DLD1 (cell line): ENCODE measurements around the gene ACOX3.

Experiments used
- in situ Hi-C: cut with HindIII; loops from 2 replicates; pipeline ENCODE4 v1.10.0; 2017; ENCODE audit warnings: low sequenced_read_pairs

The ACOX3 gene

DNA sequence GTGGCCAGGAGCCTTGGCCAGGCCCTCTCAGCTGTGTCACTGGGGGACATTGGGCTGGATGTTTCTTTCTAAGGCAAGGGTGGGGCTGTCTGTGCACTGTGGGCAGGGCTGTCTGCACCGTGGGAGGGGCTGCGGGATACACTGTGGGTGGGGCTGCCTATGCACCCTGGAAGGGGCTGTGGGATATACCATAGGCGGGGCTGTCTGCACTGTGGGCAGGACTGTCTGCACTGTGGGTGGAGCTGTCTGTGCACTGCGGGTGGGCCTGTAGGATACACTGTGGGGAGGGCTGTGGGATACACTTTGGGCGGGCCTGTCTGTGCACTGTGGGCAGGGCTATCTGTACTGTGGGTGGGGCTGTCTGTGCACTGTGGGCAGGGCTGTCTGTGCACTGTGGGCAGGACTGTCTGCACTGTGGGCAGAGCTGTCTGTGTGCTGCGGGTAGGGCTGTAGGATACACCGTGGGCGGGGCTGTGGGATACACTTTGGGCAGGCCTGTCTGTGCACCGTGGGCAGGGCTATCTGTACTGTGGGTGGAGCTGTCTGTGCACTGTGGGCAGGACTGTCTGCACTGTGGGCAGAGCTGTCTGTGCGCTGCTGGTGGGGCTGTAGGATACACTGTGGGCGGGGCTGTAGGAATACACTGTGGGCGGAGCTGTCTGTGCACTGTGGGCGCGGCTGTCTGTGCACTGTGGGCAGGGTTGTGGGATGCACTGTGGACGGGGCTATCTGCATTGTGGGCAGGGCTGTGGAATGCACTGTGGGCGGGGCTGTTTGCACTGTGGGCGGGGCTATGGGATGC is 31.1 kb downstream of the ACOX3 start:
- in situ Hi-C loops: loop anchor here (25.0 kb wide), 1 partner anchor 147 kb away; the partner anchor contains the start of gene HTRA3

DNA sequence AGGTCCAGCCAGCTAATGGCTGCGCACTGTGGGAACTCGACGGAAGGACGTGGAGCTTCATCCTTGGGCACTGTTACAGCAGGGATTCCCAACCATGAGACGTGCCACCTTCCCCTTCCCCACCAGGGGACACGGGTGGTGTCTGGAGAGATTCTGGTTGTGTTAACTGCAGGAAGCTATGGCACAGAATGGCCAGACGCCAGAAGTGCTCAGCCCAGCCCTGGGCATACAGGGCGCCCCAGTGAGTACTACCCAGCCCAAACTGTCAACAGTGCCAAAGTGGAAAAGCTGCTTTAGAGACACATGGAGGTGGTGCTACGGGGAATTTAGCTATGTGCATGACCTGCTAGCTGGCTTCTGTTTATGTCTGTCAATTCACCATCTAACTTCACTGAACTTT is 32.8 kb downstream of the ACOX3 start:
- in situ Hi-C loops: loop anchor here (25.0 kb wide), 1 partner anchor 145 kb away; the partner anchor contains the start of gene HTRA3

DNA sequence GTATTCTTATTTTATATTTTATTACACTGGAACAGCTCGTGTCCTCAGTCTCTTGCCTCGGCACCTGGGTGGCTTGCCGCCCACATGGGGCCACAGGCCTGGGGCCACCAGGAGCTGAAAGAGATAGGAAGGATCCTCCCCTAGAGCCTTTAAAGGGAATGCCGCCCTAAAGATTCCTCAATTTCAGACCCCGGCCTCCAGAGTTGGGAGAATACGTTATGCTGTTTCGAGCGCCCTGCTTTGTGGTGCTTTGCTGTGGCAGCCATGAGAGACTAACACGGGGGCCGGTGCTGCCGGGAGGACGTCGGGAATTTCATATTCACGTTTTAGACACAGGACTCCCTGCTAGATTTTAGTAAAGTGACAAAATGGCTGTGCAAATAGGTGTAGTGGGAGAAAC is 33.2 kb downstream of the ACOX3 start:
- in situ Hi-C loops: loop anchor here (25.0 kb wide), 1 partner anchor 145 kb away; the partner anchor contains the start of gene HTRA3

DNA sequence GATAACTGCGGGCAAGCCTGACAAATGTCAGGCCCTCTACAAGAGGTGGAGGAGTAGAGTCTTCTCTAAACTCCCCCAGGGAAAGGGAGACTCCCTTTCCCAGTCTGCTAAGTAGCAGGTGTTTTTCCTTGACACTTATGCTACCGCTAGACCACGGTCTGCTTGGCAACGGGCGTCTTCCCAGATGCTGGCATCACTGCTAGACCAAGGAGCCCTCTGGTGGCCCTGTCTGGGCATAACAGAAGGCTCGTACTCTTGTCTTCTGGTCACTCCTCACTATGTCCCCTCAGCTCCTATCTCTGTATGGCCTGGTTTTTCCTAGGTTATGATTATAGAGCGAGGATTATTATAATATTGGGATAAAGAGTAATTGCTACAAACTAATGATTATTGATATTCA is 33.6 kb downstream of the ACOX3 start:
- in situ Hi-C loops: loop anchor here (25.0 kb wide), 1 partner anchor 145 kb away; the partner anchor contains the start of gene HTRA3

DNA sequence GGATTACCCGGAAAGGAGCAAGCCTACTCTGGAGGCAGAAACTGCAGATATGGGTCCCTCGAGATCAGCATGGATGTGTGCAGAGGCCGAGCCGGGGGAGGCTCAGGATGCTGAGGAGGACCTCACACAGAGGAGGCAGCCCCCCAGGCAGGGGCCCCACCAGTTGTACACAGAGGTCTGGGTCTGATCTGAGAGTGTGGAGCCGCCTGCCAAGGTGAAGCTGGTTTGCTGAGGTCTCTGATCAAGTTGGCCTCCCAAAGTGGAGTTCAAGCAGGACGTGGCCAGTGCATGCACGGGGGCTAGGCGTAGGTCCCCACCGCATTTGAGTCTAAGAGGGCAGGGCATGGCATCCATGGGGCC is 35.0 kb downstream of the ACOX3 start:
- in situ Hi-C loops: loop anchor here (25.0 kb wide), 1 partner anchor 143 kb away; the partner anchor contains the start of gene HTRA3

DNA sequence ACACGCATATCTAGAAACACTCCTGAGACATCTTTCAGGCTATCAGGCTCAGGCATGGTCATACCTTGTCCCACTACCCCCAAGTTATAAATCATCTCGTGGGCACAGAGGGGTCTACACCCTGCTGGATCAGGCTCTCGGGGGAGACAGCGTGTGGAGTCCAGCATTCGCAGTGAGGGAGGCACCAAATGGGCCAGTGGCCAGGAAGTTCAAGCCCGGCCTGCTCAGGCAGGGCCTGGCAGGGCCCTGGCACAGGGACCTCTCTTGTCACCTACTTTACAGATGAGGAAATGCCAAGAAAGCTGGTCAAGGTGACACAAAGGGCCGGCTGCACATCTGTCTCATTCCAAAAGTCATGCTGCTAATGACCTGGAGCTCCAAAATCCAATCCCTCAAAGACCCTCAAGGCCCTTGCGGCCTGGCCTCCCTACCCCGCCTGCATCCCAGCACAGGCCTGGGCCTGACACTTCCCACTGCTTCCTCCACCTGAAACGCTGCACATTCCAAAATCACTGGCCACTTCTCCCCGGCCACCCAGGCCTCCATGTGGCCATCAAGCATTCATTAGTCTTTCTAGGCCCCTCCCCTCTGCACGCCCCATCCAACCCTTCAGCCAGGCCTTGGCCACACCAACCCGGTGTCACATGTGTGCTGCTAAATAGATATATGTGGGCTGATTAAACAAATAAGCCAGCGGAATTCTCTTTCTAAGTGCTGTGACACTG is 35.6 kb downstream of the ACOX3 start:
- in situ Hi-C loops: loop anchor here (25.0 kb wide), 1 partner anchor 143 kb away; the partner anchor contains the start of gene HTRA3

DNA sequence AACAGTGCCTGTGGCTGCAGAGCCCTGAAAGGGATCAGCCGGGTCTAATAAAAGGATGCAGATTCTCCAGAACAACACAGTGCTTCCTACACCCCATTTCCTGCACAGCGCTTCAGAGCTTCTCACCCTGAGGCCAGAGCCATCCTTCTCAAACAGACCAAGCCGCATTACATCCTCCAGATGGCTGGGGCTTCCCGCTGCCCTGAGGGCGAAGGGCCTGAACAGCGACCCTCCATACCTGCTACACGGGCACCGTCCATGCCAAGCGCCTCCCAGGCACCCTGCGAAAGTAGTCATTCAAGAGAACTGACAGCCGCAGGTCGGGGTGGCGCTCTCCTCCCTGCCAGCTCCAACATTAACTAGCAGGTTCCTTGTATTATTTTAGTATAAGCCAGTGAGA is 36.5 kb downstream of the ACOX3 start:
- in situ Hi-C loops: loop anchor here (25.0 kb wide), 1 partner anchor 142 kb away; the partner anchor contains the start of gene HTRA3

DNA sequence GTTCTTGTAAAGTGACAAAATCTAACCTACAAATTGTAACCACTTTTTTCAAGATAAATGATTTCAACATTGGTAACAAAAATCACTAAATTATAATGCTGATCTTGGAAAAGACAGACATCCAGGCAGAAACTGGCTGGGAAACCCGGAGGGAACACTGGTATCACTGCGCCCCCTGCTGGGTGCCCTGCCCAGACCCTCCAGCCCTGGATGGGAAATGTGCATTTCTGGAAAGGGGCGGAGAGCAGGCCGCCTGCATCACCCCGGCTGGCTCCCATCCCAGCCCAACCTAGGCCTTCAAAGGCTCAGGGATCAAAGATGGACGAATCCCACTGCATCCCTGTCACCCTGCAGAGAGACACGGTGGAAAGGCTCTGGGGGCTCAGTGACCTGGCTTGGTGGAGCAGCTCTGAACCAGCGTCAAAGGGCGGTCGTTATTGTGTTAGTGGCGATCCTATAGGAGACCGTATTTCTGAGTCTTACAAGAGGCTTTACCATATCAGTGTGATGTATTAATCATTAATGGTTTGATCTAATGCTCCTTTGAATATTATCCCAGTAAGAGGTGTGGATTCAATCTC is 37.3 kb downstream of the ACOX3 start:
- in situ Hi-C loops: loop anchor here (25.0 kb wide), 1 partner anchor 141 kb away; the partner anchor contains the start of gene HTRA3

DNA sequence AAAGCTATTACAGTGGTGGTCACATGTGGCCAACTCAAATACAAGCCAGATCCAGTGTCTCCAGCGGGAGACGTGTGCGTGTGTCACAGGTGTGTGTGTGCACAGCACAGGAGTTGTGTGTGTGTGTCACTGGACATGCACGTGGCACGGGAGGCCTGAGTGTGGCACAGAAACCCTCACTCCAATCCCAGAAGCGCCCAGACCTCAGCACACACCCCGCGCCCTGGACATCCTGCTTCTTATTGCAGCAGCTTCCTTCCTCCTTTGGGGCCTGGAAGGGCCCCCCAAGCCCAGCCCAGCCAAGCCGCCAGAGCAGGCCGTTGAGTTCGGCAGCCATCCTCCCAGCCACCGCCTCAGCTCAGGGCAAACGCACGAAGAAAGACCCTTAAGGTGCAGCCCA is 37.9 kb downstream of the ACOX3 start:
- in situ Hi-C loops: loop anchor here (25.0 kb wide), 1 partner anchor 140 kb away; the partner anchor contains the start of gene HTRA3

DNA sequence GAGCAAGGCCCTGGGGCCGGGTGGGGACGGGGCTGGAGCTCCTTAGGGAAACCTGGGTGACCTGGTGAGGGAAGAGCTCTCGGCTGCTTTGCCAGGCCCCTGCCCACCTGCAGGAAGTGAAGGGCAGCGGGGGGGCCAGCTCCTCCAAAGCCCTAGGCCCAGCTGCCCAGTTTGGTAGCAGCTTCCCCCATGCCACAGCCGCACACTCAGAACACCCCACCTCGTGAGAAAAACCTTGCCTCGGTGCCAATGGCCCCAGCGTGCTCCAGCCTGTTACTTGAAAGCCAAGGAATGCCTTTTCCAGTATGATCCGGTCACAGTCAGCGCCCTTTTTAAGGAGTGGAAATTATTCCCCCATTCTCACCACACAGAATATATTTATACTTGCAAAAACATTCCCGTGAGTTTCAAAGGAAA is 38.3 kb downstream of the ACOX3 start:
- in situ Hi-C loops: loop anchor here (25.0 kb wide), 1 partner anchor 140 kb away; the partner anchor contains the start of gene HTRA3

DNA sequence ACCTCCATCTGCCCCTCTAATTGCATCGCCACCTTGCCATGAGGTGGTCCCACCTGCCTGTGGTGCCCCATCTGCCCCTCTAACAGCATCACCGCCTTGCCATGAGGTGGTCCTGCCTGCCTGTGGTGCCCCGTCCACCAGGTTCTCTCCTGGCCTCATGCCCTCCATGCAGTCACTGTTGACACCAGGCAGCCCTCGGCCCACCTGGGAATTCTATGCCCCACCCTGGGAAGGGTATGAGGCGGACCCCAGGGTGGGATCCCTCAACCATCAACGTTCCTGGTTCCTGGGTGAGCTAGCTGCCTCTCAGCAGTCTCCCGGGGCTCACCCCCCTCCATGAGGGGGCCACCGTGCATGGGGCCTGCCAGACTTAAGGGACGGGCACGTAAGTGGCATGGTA is 38.9 kb downstream of the ACOX3 start:
- in situ Hi-C loops: loop anchor here (25.0 kb wide), 1 partner anchor 139 kb away; the partner anchor contains the start of gene HTRA3

DNA sequence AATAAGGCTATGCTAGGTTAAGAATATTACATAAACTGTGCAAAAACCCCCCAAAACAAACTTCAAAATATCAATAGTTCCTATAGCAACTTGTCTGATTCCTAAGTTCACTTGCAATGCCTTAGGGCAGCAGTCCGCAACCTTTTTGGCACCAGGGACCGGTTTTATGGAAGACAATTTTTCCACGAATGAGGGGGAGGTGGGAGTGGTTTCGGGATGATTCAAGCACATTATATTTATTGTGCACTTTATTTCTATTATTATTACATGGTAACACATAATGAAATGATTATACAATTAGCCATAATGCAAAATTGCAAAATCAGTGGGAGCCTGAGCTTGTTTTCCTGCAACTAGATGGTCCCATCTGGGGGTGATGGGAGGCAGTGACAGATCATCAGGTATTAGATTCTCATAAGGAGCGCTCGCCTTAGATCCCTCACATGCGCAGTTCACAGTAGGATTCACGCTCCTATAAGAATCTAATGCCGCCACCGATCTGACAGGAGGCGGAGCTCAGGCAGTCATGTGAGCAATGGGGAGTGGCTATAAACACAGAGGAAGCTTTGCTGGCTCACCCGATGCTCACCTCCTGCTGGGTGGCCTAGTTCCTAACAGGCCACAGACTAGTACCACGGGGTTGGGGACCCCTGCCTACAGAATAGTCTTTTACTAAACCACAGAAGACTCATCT is 39.7 kb downstream of the ACOX3 start:
- in situ Hi-C loops: loop anchor here (25.0 kb wide), 1 partner anchor 138 kb away; the partner anchor contains the start of gene HTRA3

DNA sequence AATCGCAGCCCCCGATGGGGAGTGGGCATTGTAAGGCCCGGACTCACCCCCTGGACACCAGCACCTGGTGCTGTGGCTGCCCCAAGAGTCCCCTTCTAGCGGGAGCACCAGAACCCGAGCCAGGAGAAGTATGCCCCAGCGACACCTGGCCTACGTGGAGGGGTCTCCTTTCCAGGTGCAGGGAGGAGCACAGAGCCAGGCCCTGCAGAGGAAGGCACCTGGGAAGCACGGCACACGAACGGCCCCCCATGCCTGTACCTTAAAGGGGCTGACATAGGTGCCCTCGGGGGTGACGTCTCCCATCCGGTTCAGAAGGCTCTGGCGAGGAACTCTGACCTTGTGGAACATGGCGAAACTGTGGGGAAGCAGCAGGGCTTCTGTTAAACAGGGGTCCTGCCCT is 41.2 kb downstream of the ACOX3 start:
- in situ Hi-C loops: no loop called here

DNA sequence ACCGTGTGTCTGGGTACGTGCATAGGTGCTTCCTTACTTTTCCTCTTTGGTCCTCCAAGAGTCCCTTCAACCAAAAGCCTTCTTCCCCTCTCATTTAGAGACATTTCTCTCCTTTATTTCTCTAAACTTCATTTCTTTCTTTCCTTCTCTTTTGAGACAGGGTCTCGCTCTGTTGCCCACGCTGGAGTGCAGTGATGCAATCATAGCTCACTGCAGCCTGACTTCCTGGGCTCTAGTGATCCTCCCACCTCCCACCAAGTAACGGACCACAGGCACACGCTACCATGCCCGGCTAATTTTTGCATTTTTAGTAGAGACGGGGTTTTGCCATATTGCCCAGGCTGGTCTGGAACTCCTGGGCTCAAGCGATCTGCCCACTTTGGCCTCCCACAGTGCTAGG is 42.2 kb downstream of the ACOX3 start:
- in situ Hi-C loops: no loop called here

DNA sequence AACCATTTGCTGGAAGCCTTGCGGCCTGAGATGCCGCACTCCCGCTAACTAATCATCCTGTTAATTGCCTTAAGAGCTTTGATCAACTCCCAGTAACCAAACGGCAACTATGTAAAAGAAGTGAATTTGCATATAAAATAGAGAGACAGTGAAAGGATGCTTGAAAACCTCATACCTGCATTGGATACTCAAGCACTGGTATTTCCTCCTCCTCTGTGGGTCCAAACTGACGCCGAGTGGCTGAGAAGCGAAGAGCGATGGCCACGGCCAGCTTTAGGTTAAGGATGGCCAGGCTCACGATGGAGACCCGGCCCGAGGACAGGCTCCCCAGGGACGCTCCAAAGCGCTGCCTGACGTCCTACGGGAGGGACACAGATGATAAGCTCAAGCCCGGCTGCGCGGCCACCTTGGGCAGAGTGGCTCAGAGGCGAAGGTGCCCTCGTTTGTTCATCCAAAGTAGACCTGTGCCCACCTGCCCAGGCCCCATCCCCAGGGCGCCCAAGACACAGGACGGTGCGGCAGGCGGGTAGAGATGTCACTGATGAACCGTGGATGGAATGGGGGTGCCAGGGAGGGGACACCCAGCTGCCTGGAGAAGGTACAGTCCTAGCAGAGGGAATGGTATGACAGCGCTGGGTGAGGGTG is 43.6 kb downstream of the ACOX3 start:
- in situ Hi-C loops: no loop called here

DNA sequence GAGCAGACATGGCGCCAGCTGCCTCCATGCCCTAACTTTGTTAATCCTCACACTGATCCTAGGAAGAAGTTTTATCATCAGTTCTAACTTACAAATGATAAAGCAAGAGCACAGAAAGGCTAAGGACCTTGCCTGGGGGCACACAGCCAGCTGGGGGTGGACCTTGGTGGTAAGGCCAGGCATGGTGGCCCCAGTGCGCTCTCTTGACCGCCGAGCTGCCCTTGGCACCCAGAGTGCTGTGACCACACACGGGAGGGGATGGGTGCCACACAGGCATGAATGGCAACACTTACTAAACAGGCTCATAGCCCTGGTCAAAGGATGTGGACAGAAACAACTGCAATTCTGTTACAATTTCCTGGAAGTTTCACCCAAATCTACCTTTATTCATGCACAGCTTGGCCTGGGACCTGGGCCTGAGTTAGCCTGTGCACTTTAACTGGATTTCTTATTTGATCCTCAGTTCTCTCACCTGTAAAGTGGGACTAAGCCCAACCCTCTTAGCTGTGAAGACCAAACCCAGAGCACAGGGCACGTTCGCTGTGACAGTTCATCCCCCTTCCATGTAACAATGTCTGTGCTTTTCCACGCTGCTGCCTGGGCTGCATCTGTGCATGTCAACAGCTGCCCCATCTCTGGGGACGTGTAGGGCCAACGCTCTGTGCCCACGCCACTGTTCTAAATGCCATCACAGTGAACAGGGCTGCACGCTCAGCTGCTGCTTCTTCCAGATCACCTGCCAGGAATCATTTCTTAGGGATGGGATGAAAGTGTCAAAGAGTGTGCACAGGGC is 44.8 kb downstream of the ACOX3 start:
- in situ Hi-C loops: no loop called here

DNA sequence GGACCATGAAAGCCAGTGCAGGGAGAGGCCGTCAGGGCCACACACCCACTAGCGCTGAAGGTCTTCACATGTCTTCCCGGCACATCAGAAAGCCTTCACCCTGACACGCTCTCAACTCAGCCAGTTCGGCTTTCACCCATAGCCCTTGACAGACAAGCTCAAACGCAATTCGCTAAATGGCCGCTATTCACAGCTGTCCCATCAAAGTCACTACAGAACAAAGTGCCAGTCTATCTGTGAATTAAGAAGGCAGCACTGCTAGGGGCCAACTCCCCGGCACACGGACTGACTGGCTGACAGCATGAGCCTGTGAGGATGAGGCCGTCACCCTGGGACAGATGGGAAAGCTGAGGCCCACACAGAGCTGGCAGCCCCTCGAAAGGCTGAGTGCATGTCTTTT is 45.7 kb downstream of the ACOX3 start:
- in situ Hi-C loops: no loop called here

DNA sequence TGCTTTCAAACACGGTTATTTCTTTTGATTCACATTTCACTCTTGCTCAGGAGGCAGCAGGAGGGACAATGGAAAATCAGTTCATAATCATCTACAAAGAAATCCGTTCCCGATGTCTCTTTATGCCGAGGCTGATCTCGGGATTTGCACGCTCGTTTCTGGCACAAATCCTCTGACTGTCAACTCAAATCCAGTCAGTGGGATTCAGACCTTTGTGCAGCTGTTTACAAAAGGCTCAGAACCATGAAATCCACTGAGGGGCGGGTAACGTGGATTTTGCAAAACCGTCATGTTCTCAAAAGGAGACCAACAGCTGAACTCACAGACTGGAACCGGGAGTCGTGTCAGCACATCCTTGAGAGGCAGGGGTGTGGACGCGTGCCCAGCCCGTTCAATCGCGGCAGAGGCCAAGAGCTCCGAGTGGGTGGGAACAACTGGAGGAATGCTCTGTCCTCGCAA is 46.4 kb downstream of the ACOX3 start:
- in situ Hi-C loops: no loop called here

DNA sequence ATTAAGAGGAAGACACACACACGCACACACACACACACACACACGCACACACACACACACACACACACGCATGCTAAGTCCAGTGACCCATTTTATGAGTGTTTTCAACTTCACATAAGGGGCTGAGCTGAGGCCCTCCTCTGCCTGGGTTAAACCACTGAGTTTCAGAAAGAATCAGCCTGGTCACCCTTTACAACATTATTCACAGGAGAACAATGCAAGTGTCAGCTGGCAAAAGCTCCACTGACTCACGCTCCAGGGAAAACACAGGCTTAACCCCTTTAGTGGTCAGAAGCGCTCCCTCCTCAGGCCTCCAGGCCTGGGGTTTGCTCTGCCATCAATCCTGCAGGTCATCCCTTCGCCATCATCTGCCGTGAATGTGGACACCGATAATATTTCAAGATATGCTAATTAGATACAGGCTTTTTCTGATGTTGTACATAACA is 46.9 kb downstream of the ACOX3 start:
- in situ Hi-C loops: no loop called here
